HepG2 (cell line): ENCODE results near the gene ZDHHC7. TPM values are rescaled to one million over a fixed set of nuclear protein-coding genes. Genes with fewer than 3 reads are reported as not detected.

ENCODE experiments used
- ATAC-seq: fragments of 200-7000 bp; cut with Tn5 transposase; 3 replicates; pipeline ENCODE4 v1.9.1; 2020; ENCODE audit warnings: mild to moderate bottlenecking, moderate library complexity
- BruUV-seq: library from RNA; stranded (reverse); fragments of 400-500 nt; replicated peaks from 2 replicates; lab custom pipeline; 2021; lab: Mats Ljungman, UMichigan
- CTCF ChIA-PET: fragments of 300-600 bp; formaldehyde crosslinking; extraction: SDS; loops from one replicate; lab custom pipeline; 2021; ENCODE audit warnings: low total read pairs, inconsistent platforms, low intra/inter-chr PET ratio; lab: Yijun Ruan, JAX
- POLR2A ChIA-PET: fragments of 350-600 bp; sonication (Branson Sonifier 250); formaldehyde crosslinking; loops from one replicate; lab custom pipeline; 2020; ENCODE audit warnings: antibody characterized with exemption, inconsistent platforms; lab: Yijun Ruan, JAX
- DNase-seq: peaks from one replicate; pipeline ENCODE4 v3.0.0-alpha.2; 2015; ENCODE audit warnings: low spot score
- FAIRE-seq: peaks from 3 replicates; lab custom pipeline; 2011; peaks lifted over from hg19 to GRCh38; lab: Jason Lieb, UNC
- H2AFZ ChIP-seq: one replicate; pipeline ENCODE4 v1.6.1; 2011; ENCODE audit warnings: low read length, inconsistent platforms
- H3K27ac ChIP-seq: fragments of 300-600 bp; 3 replicates; pipeline ENCODE4 v1.8.0; 2011; ENCODE audit warnings: mixed run types, mild to moderate bottlenecking, mixed read lengths, low read length, inconsistent platforms; ENCODE audit not compliant: insufficient read depth; ENCODE audit errors: extremely low read length
- H3K27me3 ChIP-seq, 2 experiments: fragments of 200-600 bp in 1 of 2; 2 replicates in 1 of 2; 3 replicates in 1 of 2; pipeline versions ENCODE4 v1.6.0 to v1.8.0; 2011; ENCODE audit warnings: low read length in 2 of 2, mild to moderate bottlenecking in 2 of 2, moderate library complexity in 2 of 2, inconsistent platforms in 1 of 2; ENCODE audit not compliant: insufficient read depth in 2 of 2, control insufficient read depth in 1 of 2
- H3K36me3 ChIP-seq, 2 experiments: fragments of 200-600 bp in 1 of 2; replicated peaks in 1 of 2; 2 replicates in 1 of 2; 3 replicates in 1 of 2; pipeline versions ENCODE4 v1.5.1 to v1.8.0; 2011; ENCODE audit warnings: low read length in 2 of 2, inconsistent platforms in 1 of 2; ENCODE audit not compliant: insufficient read depth in 2 of 2, control insufficient read depth in 1 of 2
- H3K4me1 ChIP-seq: 2 replicates; pipeline ENCODE4 v1.5.1; 2012; ENCODE audit warnings: low read length, inconsistent platforms; ENCODE audit not compliant: insufficient read depth
- H3K4me2 ChIP-seq: 2 replicates; pipeline ENCODE4 v1.6.0; 2011; ENCODE audit warnings: low read depth, low read length, inconsistent platforms
- H3K4me3 ChIP-seq, 3 experiments: fragments of 200-600 bp in 1 of 3; sonication (generic), shearing (Covaris generic) in 1 of 3; replicated peaks in 1 of 3; 2 replicates each; pipeline ENCODE4 v1.5.1; 2011 to 2016; ENCODE audit warnings: low read length in 3 of 3, inconsistent platforms in 2 of 3, low read depth in 2 of 3, mild to moderate bottlenecking in 2 of 3, control low read depth in 1 of 3, mixed read lengths in 1 of 3; ENCODE audit not compliant: insufficient read depth in 1 of 3
- H3K79me2 ChIP-seq: one replicate; pipeline ENCODE4 v1.6.1; 2011; ENCODE audit warnings: low read length, inconsistent platforms; ENCODE audit not compliant: insufficient read depth
- H3K9ac ChIP-seq: 2 replicates; pipeline ENCODE4 v1.6.0; 2011; ENCODE audit warnings: mild to moderate bottlenecking, low read depth, low read length, inconsistent platforms; ENCODE audit not compliant: insufficient read depth
- H3K9me3 ChIP-seq: 2 replicates; pipeline ENCODE4 v1.5.1; 2012; ENCODE audit warnings: mild to moderate bottlenecking, low read length
- H4K20me1 ChIP-seq: 2 replicates; pipeline ENCODE4 v1.6.0; 2011; ENCODE audit warnings: inconsistent platforms, mild to moderate bottlenecking, low read length, moderate library complexity; ENCODE audit not compliant: insufficient read depth
- AFF4 ChIP-seq: sonication (generic); formaldehyde crosslinking; IDR thresholded peaks from 2 replicates; pipeline ENCODE4 v1.4.0; 2020; ENCODE audit warnings: missing genetic modification reagents
- CENPX ChIP-seq: sonication (generic); formaldehyde crosslinking; IDR thresholded peaks from 2 replicates; pipeline ENCODE4 v1.9.0; 2021; ENCODE audit warnings: mild to moderate bottlenecking, missing genetic modification reagents, moderate library complexity
- KLF6 ChIP-seq: IDR thresholded peaks from 2 replicates; pipeline ENCODE4 v1.8.0; 2016; ENCODE audit warnings: missing biosample characterization, missing genetic modification reagents
- SAP130 ChIP-seq: IDR thresholded peaks from 2 replicates; pipeline ENCODE4 v1.6.1; 2016; ENCODE audit warnings: low read depth
- ZNF224 ChIP-seq: sonication (generic); formaldehyde crosslinking; IDR thresholded peaks from 2 replicates; pipeline ENCODE4 v1.5.0; 2020; ENCODE audit warnings: mild to moderate bottlenecking, missing genetic modification reagents
- ZNF263 ChIP-seq: sonication (generic); formaldehyde crosslinking; IDR thresholded peaks from 2 replicates; pipeline ENCODE4 v1.4.0; 2020; ENCODE audit warnings: missing genetic modification reagents
- ZNF746 ChIP-seq: sonication (generic); formaldehyde crosslinking; IDR thresholded peaks from 2 replicates; pipeline ENCODE4 v1.8.0; 2022; ENCODE audit warnings: mild to moderate bottlenecking, missing genetic modification reagents
- ZNF747 ChIP-seq: sonication (generic); formaldehyde crosslinking; IDR thresholded peaks from 2 replicates; pipeline ENCODE4 v1.8.1; 2023; ENCODE audit warnings: missing genetic modification reagents, mild to moderate bottlenecking, borderline replicate concordance
- WGBS: methylation state at CpG from one replicate; pipeline ENCODE4 v1.1.6; 2017; ENCODE audit warnings: low lambda C conversion rate; 5-methylcytosine and 5-hydroxymethylcytosine counted together
- in situ Hi-C: cut with HindIII; loops from 2 replicates; pipeline ENCODE4 v1.10.0; 2017; ENCODE audit warnings: low pct_unique_long_range_greater_than_20kb; ENCODE audit not compliant: extremely low pct_ligation_motif_present
- intact Hi-C: fragments of 100-400 bp; cut with micrococcal nuclease; formaldehyde crosslinking; loops from one replicate; pipeline ENCODE4 v1.10.0; 2022; ENCODE audit not compliant: unreplicated experiment
- polyA plus RNA-seq, 8 experiments: library from polyadenylated mRNA; depleted of rRNA in 3 of 8; stranded (reverse) in 7 of 8; unstranded in 1 of 8; fragments of >200 nt; fragmentation: Illumina TruSeq in 4 of 8; extraction: Trizol in 4 of 8; gene quantifications; 2 replicates each; pipeline versions ENCODE4 v1.2.1 to v1.2.3, GENCODE V29; 2011 to 2016; ENCODE audit warnings: low read depth in 4 of 8, missing spikeins in 1 of 8, mixed read lengths in 1 of 8; ENCODE audit not compliant: insufficient read depth in 1 of 8
- total RNA-seq, 5 experiments: library from RNA; depleted of rRNA; stranded (reverse); fragments of >200 nt; fragmentation: Illumina TruSeq; extraction: Trizol; gene quantifications; 2 replicates each; pipeline ENCODE4 v1.2.3, GENCODE V29; 2016; ENCODE audit warnings: low read depth in 1 of 5
- TF ChIP-seq, protein P1 (sequence below): sonication (generic); formaldehyde crosslinking; IDR thresholded peaks from 2 replicates; pipeline ENCODE4 v1.4.0; 2020; ENCODE audit warnings: missing genetic modification reagents
- TF ChIP-seq, protein P2 (sequence below): sonication (generic); formaldehyde crosslinking; IDR thresholded peaks from 2 replicates; pipeline ENCODE4 v1.4.0; 2020; ENCODE audit warnings: missing genetic modification reagents

Gene ZDHHC7
- total and polyA plus RNA-seq, 2 of the 13 experiments (the other 11 are each of a cell fraction or from before 2014, with no cell fraction given) = 46.8 to 67.6 TPM

- TF ChIP-seq, protein P1, sequence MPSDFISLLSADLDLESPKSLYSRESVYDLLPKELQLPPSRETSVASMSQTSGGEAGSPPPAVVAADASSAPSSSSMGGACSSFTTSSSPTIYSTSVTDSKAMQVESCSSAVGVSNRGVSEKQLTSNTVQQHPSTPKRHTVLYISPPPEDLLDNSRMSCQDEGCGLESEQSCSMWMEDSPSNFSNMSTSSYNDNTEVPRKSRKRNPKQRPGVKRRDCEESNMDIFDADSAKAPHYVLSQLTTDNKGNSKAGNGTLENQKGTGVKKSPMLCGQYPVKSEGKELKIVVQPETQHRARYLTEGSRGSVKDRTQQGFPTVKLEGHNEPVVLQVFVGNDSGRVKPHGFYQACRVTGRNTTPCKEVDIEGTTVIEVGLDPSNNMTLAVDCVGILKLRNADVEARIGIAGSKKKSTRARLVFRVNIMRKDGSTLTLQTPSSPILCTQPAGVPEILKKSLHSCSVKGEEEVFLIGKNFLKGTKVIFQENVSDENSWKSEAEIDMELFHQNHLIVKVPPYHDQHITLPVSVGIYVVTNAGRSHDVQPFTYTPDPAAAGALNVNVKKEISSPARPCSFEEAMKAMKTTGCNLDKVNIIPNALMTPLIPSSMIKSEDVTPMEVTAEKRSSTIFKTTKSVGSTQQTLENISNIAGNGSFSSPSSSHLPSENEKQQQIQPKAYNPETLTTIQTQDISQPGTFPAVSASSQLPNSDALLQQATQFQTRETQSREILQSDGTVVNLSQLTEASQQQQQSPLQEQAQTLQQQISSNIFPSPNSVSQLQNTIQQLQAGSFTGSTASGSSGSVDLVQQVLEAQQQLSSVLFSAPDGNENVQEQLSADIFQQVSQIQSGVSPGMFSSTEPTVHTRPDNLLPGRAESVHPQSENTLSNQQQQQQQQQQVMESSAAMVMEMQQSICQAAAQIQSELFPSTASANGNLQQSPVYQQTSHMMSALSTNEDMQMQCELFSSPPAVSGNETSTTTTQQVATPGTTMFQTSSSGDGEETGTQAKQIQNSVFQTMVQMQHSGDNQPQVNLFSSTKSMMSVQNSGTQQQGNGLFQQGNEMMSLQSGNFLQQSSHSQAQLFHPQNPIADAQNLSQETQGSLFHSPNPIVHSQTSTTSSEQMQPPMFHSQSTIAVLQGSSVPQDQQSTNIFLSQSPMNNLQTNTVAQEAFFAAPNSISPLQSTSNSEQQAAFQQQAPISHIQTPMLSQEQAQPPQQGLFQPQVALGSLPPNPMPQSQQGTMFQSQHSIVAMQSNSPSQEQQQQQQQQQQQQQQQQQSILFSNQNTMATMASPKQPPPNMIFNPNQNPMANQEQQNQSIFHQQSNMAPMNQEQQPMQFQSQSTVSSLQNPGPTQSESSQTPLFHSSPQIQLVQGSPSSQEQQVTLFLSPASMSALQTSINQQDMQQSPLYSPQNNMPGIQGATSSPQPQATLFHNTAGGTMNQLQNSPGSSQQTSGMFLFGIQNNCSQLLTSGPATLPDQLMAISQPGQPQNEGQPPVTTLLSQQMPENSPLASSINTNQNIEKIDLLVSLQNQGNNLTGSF = no peak; the same call in 1 of the 2 replicates
- TF ChIP-seq CENPX (CRISPR knock-in tag) = no peak
- TF ChIP-seq ZNF747 (CRISPR knock-in tag) = 0 out of 2 replicates have a peak, but pooled peaks have one; percentile 25
- peak; percentile 46; the same call in 1 of the 2 replicates for TF ChIP-seq ZNF746 (CRISPR knock-in tag)
These were observed 44.3 kb upstream of the ZDHHC7 start (continued) for GRCh38 chr16:85055493-85056210.

DNA sequence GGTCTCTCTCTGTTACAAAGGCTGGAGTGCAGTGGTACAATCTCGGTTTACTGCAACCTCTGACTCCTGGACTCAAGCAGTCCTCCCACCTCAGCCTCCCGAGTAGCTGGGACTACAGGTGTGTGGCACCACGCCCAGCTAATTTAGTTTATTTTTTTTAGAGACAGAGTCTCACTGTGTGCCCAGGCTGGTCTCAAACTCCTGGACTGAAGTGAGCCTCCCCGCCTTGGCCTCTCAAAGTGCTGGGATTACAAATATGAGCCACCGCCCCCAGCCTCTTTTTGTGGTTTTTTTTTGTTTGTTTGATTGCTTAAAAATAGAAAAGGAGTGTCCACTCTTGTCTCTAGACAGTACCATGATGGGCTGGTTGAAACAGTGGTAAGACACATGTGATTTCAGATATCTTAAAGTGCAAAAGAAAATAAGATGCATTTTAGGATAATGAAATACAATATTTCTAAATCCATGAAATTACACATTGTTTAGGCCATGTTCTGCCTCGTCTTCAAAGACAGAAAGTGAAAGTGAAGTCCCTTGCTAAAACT lies 43.7 kb upstream of the ZDHHC7 start:
- in situ Hi-C loops (no loop called here), intact Hi-C loops (no loop called here)
- POLR2A ChIA-PET = no interaction called here
- no peak for DNase-seq
- WGBS = 32% methylated on average over 6 of the region's 6 CpGs
- no peak for ATAC-seq
- H4K20me1 ChIP-seq = no peaks in the 10 kb centered on the region
- peaks cover 0 to 5% of the 10 kb centered on the region in 2 experiments; a peak in 2 of 5 replicates for H3K27me3 ChIP-seq
- H3K9me3 ChIP-seq = no peaks in the 10 kb centered on the region
- no peaks in the 10 kb centered on the region for H3K36me3 ChIP-seq
- H2AFZ ChIP-seq = peak overlapping the region; percentile 71
- BruUV-seq = no TSS peak
- H3K4me2 ChIP-seq = peak overlapping the region; percentile 78
- H3K4me3 ChIP-seq = peak overlapping the region; percentile 5 to 49 (median 34); a peak in 3 of 6 replicates
- TF ChIP-seq AFF4 (CRISPR knock-in tag) = no peak
- no peak for TF ChIP-seq ZNF224 (CRISPR knock-in tag)
- TF ChIP-seq, protein P2, sequence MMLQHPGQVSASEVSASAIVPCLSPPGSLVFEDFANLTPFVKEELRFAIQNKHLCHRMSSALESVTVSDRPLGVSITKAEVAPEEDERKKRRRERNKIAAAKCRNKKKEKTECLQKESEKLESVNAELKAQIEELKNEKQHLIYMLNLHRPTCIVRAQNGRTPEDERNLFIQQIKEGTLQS = no peak
- peak; percentile 33; the same call in 1 of the 2 replicates for TF ChIP-seq ZNF263
- peak; percentile 12; the same call in 1 of the 2 replicates for TF ChIP-seq KLF6 (CRISPR knock-in tag)
- peak; percentile 18; the same call in 1 of the 2 replicates for TF ChIP-seq SAP130
- H3K27ac ChIP-seq = no peak overlapping the region
- H3K9ac ChIP-seq = peak overlapping the region; percentile 32; the same call in 1 of the 2 replicates
- H3K79me2 ChIP-seq = no peaks in the 10 kb centered on the region
- CTCF ChIA-PET = no interaction called here
- FAIRE-seq = no peak
- H3K4me1 ChIP-seq = peaks cover 33% of the 10 kb centered on the region
